HUES64 (cell line): Measurements from ENCODE around the gene NTM.

ENCODE experiments used
- H3K27ac ChIP-seq: 2 replicates; pipeline ENCODE4 v1.7.0; 2013; ENCODE audit warnings: low read depth, low read length, inconsistent platforms
- H3K27me3 ChIP-seq: 2 replicates; pipeline ENCODE4 v1.6.1; 2013; ENCODE audit warnings: mild to moderate bottlenecking, low read length; ENCODE audit not compliant: insufficient read depth
- H3K36me3 ChIP-seq: 2 replicates; pipeline ENCODE4 v1.6.1; 2013; ENCODE audit warnings: mild to moderate bottlenecking, low read length; ENCODE audit not compliant: insufficient read depth
- H3K4me1 ChIP-seq: 2 replicates; pipeline ENCODE4 v1.6.1; 2013; ENCODE audit warnings: mild to moderate bottlenecking, low read length, moderate library complexity; ENCODE audit not compliant: insufficient read depth
- H3K4me3 ChIP-seq: 2 replicates; pipeline ENCODE4 v1.5.1; 2013; ENCODE audit warnings: mild to moderate bottlenecking, low read length, moderate library complexity
- H3K9ac ChIP-seq: 2 replicates; pipeline ENCODE4 v1.6.1; 2013; ENCODE audit warnings: mild to moderate bottlenecking, low read depth, low read length
- H3K9me3 ChIP-seq: 2 replicates; pipeline ENCODE4 v1.6.1; 2013; ENCODE audit warnings: low read depth, low read length; ENCODE audit not compliant: insufficient read depth
- WGBS: fragments of 150-250, 120-280 bp; methylation state at CpG from one replicate; pipeline ENCODE4 v1.1.7; 2013; ENCODE audit warnings: missing lambda C conversion rate; 5-methylcytosine and 5-hydroxymethylcytosine counted together

Gene NTM

DNA sequence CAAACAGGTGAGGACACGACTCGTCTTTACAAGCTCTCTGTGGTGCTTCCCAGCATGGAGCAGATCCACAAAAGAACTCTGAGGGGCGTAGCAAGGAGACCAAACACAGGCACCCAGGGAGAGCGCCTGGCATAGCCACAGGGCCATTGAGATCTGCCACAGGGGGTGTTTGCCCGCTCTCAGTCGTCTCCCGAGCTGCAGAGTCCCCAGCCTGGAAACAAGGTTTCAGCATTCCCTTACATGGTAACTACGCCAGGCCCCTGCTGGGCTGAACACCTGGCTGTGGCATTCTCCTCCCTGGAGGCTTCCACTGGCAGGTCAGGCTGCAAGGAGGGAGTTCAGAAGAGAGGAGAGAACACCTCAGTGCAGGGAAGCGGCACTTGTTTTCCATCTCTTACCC is 962.1 kb downstream of the NTM start:
- no peaks in the 10 kb centered on the region for H3K4me1 ChIP-seq
- no peaks in the 10 kb centered on the region for H3K36me3 ChIP-seq
- H3K4me3 ChIP-seq, result no peak overlapping the region
- no peak overlapping the region for H3K9ac ChIP-seq
- H3K27ac ChIP-seq, result no peak overlapping the region
- 66% methylated on average over 9 of the region's 9 CpGs for WGBS
- H3K27me3 ChIP-seq, result no peaks in the 10 kb centered on the region
- H3K9me3 ChIP-seq, result no peaks in the 10 kb centered on the region

DNA sequence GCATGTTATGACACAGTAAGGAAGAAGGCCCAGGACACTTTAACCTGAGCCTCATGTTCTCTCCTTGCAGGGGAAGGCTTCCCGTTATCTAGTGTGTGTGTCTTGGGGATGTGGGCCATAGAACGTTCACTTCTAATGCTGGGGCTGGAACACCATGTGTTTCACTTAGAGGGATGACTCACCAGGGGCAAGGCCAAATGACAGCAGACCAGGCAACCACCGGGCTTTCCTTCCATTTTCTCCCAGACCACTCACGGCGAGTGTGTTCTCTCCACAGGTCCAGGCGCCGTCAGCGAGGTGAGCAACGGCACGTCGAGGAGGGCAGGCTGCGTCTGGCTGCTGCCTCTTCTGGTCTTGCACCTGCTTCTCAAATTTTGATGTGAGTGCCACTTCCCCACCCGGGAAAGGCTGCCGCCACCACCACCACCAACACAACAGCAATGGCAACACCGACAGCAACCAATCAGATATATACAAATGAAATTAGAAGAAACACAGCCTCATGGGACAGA is 964.4 kb downstream of the NTM start:
- H3K36me3 ChIP-seq, result no peaks in the 10 kb centered on the region
- no peaks in the 10 kb centered on the region for H3K27me3 ChIP-seq
- no peak overlapping the region for H3K9ac ChIP-seq
- H3K9me3 ChIP-seq, result no peaks in the 10 kb centered on the region
- no peak overlapping the region for H3K27ac ChIP-seq
- 89% methylated on average over 14 of the region's 15 CpGs for WGBS
- H3K4me1 ChIP-seq, result no peaks in the 10 kb centered on the region
- no peak overlapping the region for H3K4me3 ChIP-seq

DNA sequence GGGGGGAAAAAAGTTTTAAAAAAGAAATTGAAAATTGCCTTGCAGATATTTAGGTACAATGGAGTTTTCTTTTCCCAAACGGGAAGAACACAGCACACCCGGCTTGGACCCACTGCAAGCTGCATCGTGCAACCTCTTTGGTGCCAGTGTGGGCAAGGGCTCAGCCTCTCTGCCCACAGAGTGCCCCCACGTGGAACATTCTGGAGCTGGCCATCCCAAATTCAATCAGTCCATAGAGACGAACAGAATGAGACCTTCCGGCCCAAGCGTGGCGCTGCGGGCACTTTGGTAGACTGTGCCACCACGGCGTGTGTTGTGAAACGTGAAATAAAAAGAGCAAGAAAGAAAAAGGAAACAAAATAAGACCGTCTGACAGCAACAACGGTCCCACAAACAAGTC is 964.9 kb downstream of the NTM start:
- Histone ChIP-seq H3K27me3 (no peaks in the 10 kb centered on the region), H3K27ac (no peak overlapping the region), H3K9ac (no peak overlapping the region), H3K36me3 (no peaks in the 10 kb centered on the region), H3K4me1 (no peaks in the 10 kb centered on the region), H3K4me3 (no peak overlapping the region), H3K9me3 (no peaks in the 10 kb centered on the region)
- 94% methylated on average over 13 of the region's 14 CpGs for WGBS

DNA sequence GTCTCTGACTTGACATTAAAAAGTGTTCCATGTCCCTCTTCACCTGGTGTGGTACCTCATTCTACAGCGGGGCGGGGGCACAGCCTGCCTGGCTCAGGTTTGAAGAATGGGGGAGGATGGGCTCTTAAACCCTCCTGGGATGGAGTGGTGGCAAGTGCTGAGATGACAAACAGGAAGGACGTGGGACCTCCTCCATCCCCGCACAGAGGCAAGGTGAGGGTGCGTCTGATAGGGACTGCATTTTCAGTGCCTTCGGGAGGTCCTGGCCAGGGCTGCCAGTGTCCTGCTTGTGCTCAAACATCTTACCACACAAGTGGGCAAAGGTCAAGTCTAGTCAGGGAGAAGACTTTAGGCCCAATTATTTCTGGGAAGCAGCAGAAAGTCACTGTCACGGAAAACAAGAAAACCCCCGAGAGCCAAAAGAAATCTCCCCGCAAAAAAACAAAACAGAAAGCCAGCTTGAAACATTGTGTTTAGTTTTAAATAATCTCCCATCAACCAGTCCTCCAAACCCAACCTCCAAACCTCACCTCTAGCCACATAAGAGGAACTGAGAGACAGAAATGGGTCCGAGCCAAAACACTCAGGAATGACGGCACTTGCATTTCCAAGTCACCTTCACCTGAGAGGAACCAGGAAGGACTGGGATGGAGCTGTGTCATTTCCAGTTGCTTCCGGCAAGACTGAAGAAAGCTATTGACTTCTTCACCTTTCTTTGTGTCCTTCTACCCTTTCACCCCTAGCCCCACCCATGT is 966.5 kb downstream of the NTM start:
- Histone ChIP-seq H3K4me1 (no peaks in the 10 kb centered on the region), H3K9me3 (no peaks in the 10 kb centered on the region), H3K36me3 (no peaks in the 10 kb centered on the region), H3K27ac (no peak overlapping the region), H3K27me3 (no peaks in the 10 kb centered on the region), H3K4me3 (no peak overlapping the region), H3K9ac (no peak overlapping the region)
- WGBS, result 96% methylated on average over 12 of the region's 12 CpGs

DNA sequence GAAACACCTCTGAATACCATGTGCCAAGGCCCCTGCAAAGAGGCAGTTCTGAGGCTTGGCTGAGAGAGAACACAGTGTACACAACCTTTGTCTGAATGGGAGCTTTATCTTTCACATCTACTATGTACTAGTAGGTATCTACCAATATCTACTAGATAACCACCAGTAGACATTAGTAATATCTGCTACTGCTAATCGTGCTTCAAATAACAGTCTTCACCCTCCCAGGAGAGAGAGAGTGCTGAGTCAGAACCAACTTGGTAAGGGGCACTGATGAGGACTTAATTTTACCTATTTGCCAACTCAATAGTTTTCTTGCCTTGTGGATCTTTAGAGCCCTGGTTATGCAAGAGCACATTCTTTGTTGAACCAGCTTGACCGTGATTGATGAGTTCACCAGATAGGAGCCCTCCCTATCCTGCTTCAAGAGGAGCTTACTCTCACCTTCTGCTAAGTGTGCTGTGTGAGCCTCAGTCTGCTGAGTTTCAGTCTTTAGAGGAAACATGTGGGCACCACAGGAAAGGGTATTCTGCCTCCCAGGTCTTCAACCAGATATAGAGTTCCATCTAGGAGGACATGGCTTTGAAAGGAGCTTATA is 967.5 kb downstream of the NTM start:
- no peaks in the 10 kb centered on the region for H3K4me1 ChIP-seq
- H3K27ac ChIP-seq, result no peak overlapping the region
- 87% methylated on average over 2 of the region's 2 CpGs for WGBS
- H3K9ac ChIP-seq, result no peak overlapping the region
- no peak overlapping the region for H3K4me3 ChIP-seq
- H3K27me3 ChIP-seq, result no peaks in the 10 kb centered on the region
- H3K36me3 ChIP-seq, result no peaks in the 10 kb centered on the region
- H3K9me3 ChIP-seq, result no peaks in the 10 kb centered on the region

DNA sequence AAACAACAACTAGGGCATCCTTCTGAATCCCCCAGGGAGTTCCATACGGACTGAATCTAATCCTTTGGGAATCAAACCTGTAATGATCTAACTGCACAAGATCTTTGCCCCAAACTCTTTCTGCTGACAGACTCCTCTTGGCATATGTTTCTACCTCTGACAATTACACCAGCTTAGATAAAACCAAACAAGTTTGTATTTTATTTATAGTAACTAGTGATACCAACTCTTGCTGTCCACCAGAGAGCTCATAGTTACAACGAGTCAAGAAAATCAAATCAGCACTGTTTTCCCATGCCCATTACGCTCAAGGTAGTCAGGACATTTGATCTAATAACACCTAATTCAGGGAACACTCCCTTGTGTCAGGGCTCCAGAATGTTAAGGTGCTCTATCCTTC is 972.0 kb downstream of the NTM start:
- no peaks in the 10 kb centered on the region for H3K9me3 ChIP-seq
- H3K4me3 ChIP-seq, result no peak overlapping the region
- no peaks in the 10 kb centered on the region for H3K27me3 ChIP-seq
- H3K36me3 ChIP-seq, result no peaks in the 10 kb centered on the region
- H3K9ac ChIP-seq, result no peak overlapping the region
- no peak overlapping the region for H3K27ac ChIP-seq
- 92% methylated on average over 3 of the region's 3 CpGs for WGBS
- H3K4me1 ChIP-seq, result peaks cover 3% of the 10 kb centered on the region; the same call in 1 of the 2 replicates

DNA sequence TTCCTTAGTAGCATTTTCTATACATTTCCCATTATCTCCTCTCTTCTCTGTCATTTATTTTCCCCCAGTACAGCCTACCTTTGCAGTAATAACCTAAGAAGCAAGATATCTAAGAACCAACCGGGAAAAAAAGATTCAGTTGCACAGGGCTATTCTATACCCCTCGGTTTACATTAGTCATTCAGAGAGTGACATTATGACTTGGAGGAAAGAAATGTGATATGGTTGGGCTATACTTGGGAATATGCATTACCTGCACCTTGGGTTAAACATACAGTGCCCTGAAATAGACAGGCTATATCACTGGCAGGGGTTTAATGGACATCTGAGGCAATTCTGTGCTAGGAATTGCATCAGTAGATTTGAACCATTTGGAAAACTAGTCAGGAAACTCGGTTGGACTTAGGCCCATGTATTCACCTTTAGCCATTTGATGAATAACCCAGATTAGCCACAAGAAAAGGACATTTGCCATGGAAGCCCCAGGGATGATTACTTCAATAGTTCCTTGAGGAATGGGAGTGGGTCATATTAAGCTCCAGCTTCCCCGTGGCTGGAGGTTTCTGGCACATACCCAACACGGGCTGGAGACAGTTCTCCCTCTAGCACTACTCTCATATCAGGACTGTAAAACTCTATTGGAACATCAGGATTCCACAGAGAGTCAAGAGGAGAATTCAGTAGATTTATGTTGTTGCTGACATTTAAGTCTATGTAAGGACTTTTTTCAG is 973.2 kb downstream of the NTM start:
- H3K9me3 ChIP-seq, result no peaks in the 10 kb centered on the region
- H3K4me1 ChIP-seq, result peaks cover 3% of the 10 kb centered on the region; the same call in 1 of the 2 replicates
- H3K9ac ChIP-seq, result no peak overlapping the region
- H3K27me3 ChIP-seq, result no peaks in the 10 kb centered on the region
- no peak overlapping the region for H3K27ac ChIP-seq
- 91% methylated on average over 5 of the region's 5 CpGs for WGBS
- no peak overlapping the region for H3K4me3 ChIP-seq
- no peaks in the 10 kb centered on the region for H3K36me3 ChIP-seq

DNA sequence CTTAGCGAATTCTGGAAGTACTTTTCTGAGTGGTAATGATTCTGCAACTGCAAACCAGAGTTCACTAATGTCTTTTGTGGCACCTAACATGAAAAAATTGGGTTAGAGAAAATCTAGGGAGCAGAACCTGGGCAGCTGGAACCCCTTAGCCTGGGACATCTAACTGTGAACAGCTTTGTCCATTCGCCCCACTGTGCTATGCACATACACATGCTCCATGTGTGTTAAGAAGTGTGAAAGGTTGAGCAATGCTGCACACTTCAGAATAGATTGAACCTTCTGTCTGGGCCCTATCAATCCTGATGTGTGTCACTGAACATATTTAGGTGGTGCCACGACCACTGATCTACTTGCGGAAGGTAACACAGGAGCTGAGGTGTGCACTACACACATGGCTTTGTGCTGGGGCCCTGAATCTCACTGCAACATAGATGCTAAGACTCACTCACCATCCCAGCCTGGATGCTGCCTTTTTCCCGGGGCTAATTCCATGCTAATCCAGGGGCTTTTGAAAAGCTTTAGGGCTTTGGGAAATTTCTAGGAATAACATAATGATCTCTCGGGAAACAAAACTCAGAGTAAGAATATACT is 976.2 kb downstream of the NTM start:
- H3K4me1 ChIP-seq, result peaks cover 3% of the 10 kb centered on the region; the same call in 1 of the 2 replicates
- no peak overlapping the region for H3K4me3 ChIP-seq
- no peaks in the 10 kb centered on the region for H3K36me3 ChIP-seq
- 81% methylated on average over 6 of the region's 6 CpGs for WGBS
- no peaks in the 10 kb centered on the region for H3K9me3 ChIP-seq
- no peak overlapping the region for H3K27ac ChIP-seq
- no peaks in the 10 kb centered on the region for H3K27me3 ChIP-seq
- H3K9ac ChIP-seq, result no peak overlapping the region

DNA sequence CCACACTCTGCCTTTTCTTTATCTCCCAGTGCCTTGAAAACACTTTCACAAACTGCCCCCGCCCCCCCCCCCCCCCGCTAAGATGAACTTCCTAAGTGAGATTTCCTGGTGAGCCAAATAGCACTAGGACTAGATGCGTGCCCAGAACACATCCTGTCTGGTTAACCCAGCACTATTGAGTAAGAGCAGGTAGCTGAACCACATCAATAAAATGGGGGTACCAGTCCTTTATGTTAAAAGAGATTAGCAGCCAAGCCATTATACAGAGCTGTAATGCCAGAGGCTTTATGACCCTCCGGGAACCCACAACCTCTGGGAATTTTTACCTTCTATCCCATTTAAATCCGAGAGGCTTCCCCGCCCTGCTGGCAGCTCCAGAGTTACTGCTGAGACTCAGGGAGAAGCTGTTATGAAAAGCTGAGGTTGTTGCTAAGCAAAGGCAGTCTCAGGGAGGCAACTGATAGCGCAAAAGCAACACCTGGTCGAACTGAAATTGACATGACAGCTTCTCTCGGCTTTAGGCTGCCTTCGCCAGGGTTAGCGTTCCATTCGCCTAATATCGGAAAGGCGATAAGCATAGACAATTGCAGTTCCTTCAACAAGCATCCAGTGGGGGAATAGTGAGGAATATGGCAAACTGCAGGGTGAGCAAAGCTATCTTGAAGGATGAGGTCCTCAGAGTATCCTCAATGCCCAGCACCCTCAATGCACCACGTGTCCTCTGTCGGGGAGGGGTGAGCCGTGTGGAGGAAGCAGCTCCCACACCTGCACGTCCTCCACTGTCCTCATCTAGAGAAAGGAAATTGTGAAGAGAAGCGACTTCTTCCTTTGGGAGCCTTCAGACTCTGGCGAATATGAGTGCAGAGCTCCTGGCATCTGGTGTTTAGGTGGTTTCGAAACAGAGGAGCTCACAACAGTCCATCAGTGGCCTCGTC is 977.0 kb downstream of the NTM start:
- 77% methylated on average over 20 of the region's 22 CpGs for WGBS
- H3K27ac ChIP-seq, result no peak overlapping the region
- no peaks in the 10 kb centered on the region for H3K27me3 ChIP-seq
- no peak overlapping the region for H3K4me3 ChIP-seq
- no peaks in the 10 kb centered on the region for H3K36me3 ChIP-seq
- no peak overlapping the region for H3K9ac ChIP-seq
- no peaks in the 10 kb centered on the region for H3K9me3 ChIP-seq
- H3K4me1 ChIP-seq, result peaks cover 3% of the 10 kb centered on the region; the same call in 1 of the 2 replicates
